AG10803 (cell line): ENCODE data around the gene WDR35.
"Not testable (repeated sequence)": the region's sequence is repeated elsewhere in the genome, so short reads cannot be mapped to it uniquely, and the experiment has no call there.

Experiments used
- DNase-seq: peaks from one replicate; pipeline ENCODE4 v3.0.0; 2010; ENCODE audit warnings: low read depth
- H3K4me3 ChIP-seq: 2 replicates; pipeline ENCODE4 v1.5.1; 2011; ENCODE audit warnings: mild to moderate bottlenecking, low read length, control low read depth
- TF ChIP-seq, protein P1 (sequence below): conservative IDR thresholded peaks from 2 replicates; pipeline ENCODE4 v1.5.1; 2011; ENCODE audit warnings: mild to moderate bottlenecking, low read length, control low read depth, inconsistent platforms

Gene WDR35

GRCh38 chr2:19943189-19943588, 46.7 kb downstream of the WDR35 start:
- no peak for DNase-seq
- H3K4me3 ChIP-seq: no peak overlapping the region
- TF ChIP-seq, protein P1, sequence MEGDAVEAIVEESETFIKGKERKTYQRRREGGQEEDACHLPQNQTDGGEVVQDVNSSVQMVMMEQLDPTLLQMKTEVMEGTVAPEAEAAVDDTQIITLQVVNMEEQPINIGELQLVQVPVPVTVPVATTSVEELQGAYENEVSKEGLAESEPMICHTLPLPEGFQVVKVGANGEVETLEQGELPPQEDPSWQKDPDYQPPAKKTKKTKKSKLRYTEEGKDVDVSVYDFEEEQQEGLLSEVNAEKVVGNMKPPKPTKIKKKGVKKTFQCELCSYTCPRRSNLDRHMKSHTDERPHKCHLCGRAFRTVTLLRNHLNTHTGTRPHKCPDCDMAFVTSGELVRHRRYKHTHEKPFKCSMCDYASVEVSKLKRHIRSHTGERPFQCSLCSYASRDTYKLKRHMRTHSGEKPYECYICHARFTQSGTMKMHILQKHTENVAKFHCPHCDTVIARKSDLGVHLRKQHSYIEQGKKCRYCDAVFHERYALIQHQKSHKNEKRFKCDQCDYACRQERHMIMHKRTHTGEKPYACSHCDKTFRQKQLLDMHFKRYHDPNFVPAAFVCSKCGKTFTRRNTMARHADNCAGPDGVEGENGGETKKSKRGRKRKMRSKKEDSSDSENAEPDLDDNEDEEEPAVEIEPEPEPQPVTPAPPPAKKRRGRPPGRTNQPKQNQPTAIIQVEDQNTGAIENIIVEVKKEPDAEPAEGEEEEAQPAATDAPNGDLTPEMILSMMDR: no peak

DNA sequence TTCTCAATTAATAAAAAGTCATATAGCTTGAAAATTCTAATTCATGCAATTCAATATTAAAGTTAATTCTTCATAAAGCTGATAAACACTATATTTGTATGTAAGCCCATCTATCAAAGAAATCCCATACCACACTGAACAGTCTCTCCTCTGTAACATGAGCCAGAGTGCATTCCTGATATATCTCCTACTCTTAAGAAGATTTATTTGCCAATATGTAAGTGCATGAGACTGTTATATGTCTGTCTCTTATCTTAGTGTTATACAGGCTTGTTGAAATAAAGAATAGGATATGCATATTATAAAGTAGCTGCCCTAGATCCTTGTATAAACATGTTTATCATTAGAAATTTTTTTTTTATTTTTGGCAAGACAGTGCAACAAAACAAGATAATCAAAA, 47.7 kb downstream of the WDR35 start:
- H3K4me3 ChIP-seq: no peak overlapping the region
- no peak for DNase-seq
- TF ChIP-seq, protein P1: no peak

- DNase-seq: no peak
- H3K4me3 ChIP-seq: no peak overlapping the region
- TF ChIP-seq, protein P1: no peak
Measured at GRCh38 chr2:19937004-19937403, 52.9 kb downstream of the WDR35 start.

- H3K4me3 ChIP-seq: no peak overlapping the region
- TF ChIP-seq, protein P1: no peak
- no peak for DNase-seq
Measured at GRCh38 chr2:19936203-19936602, 53.7 kb downstream of the WDR35 start.

DNA sequence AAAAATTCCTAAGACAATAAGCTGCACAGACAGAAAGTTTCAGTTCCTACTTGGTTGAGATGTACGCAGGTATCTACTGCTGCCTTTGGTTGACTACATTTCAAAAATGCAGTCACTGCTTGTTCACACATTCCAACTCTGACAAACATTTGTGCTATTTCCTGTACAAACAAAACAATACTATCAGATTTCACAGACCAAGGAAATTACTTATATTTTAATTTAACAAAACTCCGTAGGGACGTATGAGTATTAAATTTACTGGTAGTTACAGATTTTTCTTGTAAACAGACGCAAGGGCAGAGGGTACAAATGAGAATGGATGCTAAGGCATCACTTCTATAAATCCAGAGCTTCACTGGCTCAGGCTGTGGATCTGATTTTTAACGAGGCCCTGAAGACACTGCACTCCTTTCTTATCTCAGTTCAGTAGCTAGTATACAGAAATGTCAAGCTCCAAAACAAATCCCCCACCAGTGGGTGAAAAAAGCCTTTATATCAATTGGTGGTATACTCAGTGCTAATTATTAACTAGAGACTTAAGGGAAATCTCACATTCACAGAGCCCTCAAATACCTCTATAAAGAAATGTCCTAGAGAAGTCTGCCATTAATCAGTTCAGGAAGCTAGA, 56.4 kb downstream of the WDR35 start:
- H3K4me3 ChIP-seq: no peak overlapping the region
- DNase-seq: peak; percentile 82
- TF ChIP-seq, protein P1: no peak

DNA sequence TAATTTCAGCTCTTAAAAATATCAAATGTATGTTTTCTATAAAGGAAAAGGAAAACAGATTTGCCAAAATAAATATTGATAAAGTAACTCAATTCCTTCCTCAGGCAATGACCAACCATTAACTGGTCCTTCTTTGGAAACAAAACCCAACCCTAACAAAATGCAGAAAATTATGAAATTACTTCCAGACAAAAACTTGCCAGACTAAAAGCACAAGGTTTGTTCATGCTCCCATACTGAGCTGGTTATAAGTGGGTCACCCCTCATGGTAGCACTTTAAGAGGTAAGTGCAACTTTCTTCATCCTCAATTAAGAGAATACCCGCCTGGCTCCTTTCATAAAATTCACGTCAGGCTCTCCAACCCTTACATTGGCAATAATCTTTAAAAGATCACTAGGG, 57.0 kb downstream of the WDR35 start:
- no peak for DNase-seq
- H3K4me3 ChIP-seq: no peak overlapping the region
- TF ChIP-seq, protein P1: no peak

DNA sequence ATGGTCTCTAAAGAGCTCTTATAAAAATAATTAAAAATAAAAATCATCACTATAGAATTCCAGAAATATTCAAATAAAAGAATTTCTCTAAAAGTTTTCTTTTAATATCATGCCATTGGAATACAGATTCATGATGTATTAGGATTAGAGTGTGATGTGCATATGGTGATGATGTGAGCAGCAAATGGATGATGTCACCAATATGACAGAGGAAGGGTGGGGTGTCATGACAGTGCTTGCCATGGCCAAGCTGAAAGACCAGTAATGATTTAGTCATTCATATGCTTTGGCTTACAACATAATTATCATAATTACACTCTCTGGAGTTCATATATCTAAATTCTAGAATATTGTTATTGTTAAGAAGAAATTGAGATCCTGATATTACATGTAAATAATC, 60.7 kb downstream of the WDR35 start:
- TF ChIP-seq, protein P1: no peak
- DNase-seq: no peak
- no peak overlapping the region for H3K4me3 ChIP-seq

GRCh38 chr2:19927816-19928215, 62.1 kb downstream of the WDR35 start:
- not testable (repeated sequence) for DNase-seq, H3K4me3 ChIP-seq

GRCh38 chr2:19924526-19924925, 65.4 kb downstream of the WDR35 start:
- H3K4me3 ChIP-seq, DNase-seq: not testable (repeated sequence)

- DNase-seq, H3K4me3 ChIP-seq: not testable (repeated sequence)
Measured at GRCh38 chr2:19922188-19922587, 67.7 kb downstream of the WDR35 start.
